Bronchial epithelial cell (primary cell): ENCODE results near the gene MED19. TPM values are rescaled to one million over a fixed set of nuclear protein-coding genes. Genes with fewer than 3 reads are reported as not detected.
"Not testable (repeated sequence)": the region's sequence is repeated elsewhere in the genome, so short reads cannot be mapped to it uniquely, and the experiment has no call there.

Source experiments
- DNase-seq: peaks from one replicate; pipeline ENCODE4 v3.0.0-alpha.2; 2010; ENCODE audit warnings: low read depth
- FAIRE-seq: peaks from 2 replicates; lab custom pipeline; 2011; peaks lifted over from hg19 to GRCh38; lab: Jason Lieb, UNC
- H3K27me3 ChIP-seq: 2 replicates; pipeline ENCODE4 v1.5.1; 2011; ENCODE audit warnings: low read length; ENCODE audit not compliant: control insufficient read depth, insufficient read depth
- H3K36me3 ChIP-seq: 2 replicates; pipeline ENCODE4 v1.5.1; 2011; ENCODE audit warnings: low read length; ENCODE audit not compliant: control insufficient read depth, insufficient read depth
- H3K4me3 ChIP-seq: 2 replicates; pipeline ENCODE4 v1.5.1; 2011; ENCODE audit warnings: mild to moderate bottlenecking, low read depth, low read length, control low read depth
- CTCF ChIP-seq: IDR thresholded peaks from 2 replicates; pipeline ENCODE4 v1.5.1; 2011; ENCODE audit warnings: mild to moderate bottlenecking, moderate library complexity, low read length, control low read depth, inconsistent platforms; ENCODE audit not compliant: insufficient read depth, severe bottlenecking
- total RNA-seq: library from RNA; depleted of rRNA; stranded (reverse); fragments of >200 nt; gene quantifications from 2 replicates; pipeline ENCODE4 v1.2.1, GENCODE V29; 2014

MED19 gene
- total RNA-seq, 1 donor from 2014 or later: 13.2 TPM

- peaks cover 7% of the 10 kb centered on the region for H3K36me3 ChIP-seq
These were observed 23.7 kb upstream of the MED19 start for GRCh38 chr11:57735619-57736298.

GRCh38 chr11:57732661-57733060, 20.6 kb upstream of the MED19 start:
- FAIRE-seq: no peak
- H3K4me3 ChIP-seq: no peak overlapping the region
- TF ChIP-seq CTCF: no peak
- peaks cover 1% of the 10 kb centered on the region for H3K36me3 ChIP-seq
- H3K27me3 ChIP-seq: no peaks in the 10 kb centered on the region
- no peak for DNase-seq

More at GRCh38 chr11:57735619-57736298, 23.7 kb upstream of the MED19 start:
- FAIRE-seq (no peak), DNase-seq (no peak)
- TF ChIP-seq CTCF: no peak
- no peak overlapping the region for H3K4me3 ChIP-seq
- no peaks in the 10 kb centered on the region for H3K27me3 ChIP-seq

DNA sequence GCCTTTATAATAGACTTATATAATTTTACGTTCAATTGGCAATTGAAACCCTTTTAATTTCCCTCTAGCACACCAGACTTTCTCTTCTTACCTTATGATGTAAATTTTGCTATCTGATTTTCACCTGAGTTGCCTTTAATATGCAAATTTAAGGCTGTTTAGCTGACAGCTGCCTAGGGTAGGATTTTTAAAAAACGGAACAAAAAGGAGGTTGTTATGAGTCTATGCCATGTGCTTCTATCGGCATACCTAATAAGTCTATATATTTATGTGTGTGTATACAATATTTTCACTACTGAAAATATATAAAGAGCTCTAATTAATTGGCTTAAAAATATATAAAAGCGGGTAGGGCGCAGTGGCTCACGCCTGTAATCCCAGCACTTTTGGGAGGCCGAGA, 17.5 kb upstream of the MED19 start:
- no peak for DNase-seq
- no peak for TF ChIP-seq CTCF
- FAIRE-seq: no peak
- H3K36me3 ChIP-seq: no peaks in the 10 kb centered on the region
- no peaks in the 10 kb centered on the region for H3K27me3 ChIP-seq
- no peak overlapping the region for H3K4me3 ChIP-seq

- H3K27me3 ChIP-seq: no peaks in the 10 kb centered on the region
- FAIRE-seq (no peak), DNase-seq (no peak)
- no peak overlapping the region for H3K4me3 ChIP-seq
- H3K36me3 ChIP-seq: no peaks in the 10 kb centered on the region
- no peak for TF ChIP-seq CTCF
These were observed 16.8 kb upstream of the MED19 start for GRCh38 chr11:57728829-57729228.

DNA sequence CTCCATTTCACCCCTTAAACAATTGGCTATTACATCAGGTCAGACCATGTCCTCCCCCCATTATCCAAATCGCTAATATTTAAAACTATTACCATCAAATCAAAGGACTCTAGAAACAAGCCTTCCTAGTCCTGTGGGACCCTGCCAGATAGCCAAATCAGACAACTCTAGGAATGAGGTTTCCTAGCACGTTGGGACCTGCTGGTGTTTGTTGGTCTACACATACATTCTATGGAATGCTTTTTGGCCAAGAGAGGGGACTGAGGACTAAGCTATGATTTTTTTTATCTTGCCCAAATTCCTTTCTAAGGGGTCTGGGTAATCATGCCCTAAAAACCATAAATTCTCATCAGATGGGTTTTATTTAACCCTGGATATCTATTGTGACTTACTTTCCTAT, 15.2 kb upstream of the MED19 start:
- peak; percentile 61 for DNase-seq
- Histone ChIP-seq H3K27me3 (no peaks in the 10 kb centered on the region), H3K36me3 (no peaks in the 10 kb centered on the region), H3K4me3 (no peak overlapping the region)
- no peak for FAIRE-seq
- TF ChIP-seq CTCF: no peak

GRCh38 chr11:57716726-57717125, 4.7 kb upstream of the MED19 start:
- not testable (repeated sequence) for H3K4me3 ChIP-seq, H3K27me3 ChIP-seq, H3K36me3 ChIP-seq, FAIRE-seq, DNase-seq
